HAP-1 (cell line): Measurements from ENCODE around the gene CHKB.
"Not testable (repeated sequence)": the region's sequence is repeated elsewhere in the genome, so short reads cannot be mapped to it uniquely, and the experiment has no call there.

Source experiments
- DNase-seq, 2 experiments: peaks; one replicate each; pipeline ENCODE4 v3.0.0-alpha.2; 2016 to 2020; ENCODE audit warnings: low spot score in 2 of 2
- H3K27me3 ChIP-seq: fragments of 250-450 bp; sonication (Bioruptor Pico); 2 replicates; pipeline ENCODE4 v1.5.1; 2020; ENCODE audit warnings: low read depth, mild to moderate bottlenecking, moderate library complexity
- H3K36me3 ChIP-seq: fragments of 250-450 bp; sonication (Bioruptor Pico); replicated peaks from 2 replicates; pipeline ENCODE4 v1.5.1; 2020; ENCODE audit warnings: mild to moderate bottlenecking
- H3K4me1 ChIP-seq: fragments of 250-450 bp; sonication (Bioruptor Pico); 2 replicates; pipeline ENCODE4 v1.5.1; 2020; ENCODE audit warnings: mild to moderate bottlenecking
- H3K4me3 ChIP-seq: fragments of 250-450 bp; sonication (Bioruptor Pico); 2 replicates; pipeline ENCODE4 v1.5.1; 2020; ENCODE audit warnings: mild to moderate bottlenecking, moderate library complexity
- H3K9me3 ChIP-seq: fragments of 250-450 bp; sonication (Bioruptor Pico); 2 replicates; pipeline ENCODE4 v1.5.1; 2020; ENCODE audit warnings: mild to moderate bottlenecking, moderate library complexity
- in situ Hi-C: fragments of 300-500 bp; cut with MboI; formaldehyde crosslinking; loops from 3 replicates; pipeline ENCODE4 v1.14.3; 2020; ENCODE audit warnings: low sequenced_read_pairs, inconsistent platforms, mixed read lengths

The CHKB gene

GRCh38 chr22:50621948-50622722, 39.5 kb upstream of the CHKB start:
- in situ Hi-C loops, result no loop called here
- Histone ChIP-seq H3K36me3 (no peaks in the 10 kb centered on the region), H3K27me3 (no peaks in the 10 kb centered on the region), H3K9me3 (no peaks in the 10 kb centered on the region), H3K4me1 (peaks cover 15% of the 10 kb centered on the region), H3K4me3 (peak overlapping the region; percentile 2; the same call in 1 of the 2 replicates)
- DNase-seq, result no peak

GRCh38 chr22:50621356-50621880, 38.8 kb upstream of the CHKB start:
- peak in 1 of 2 experiments; percentile 8 for DNase-seq
- in situ Hi-C loops, result no loop called here

GRCh38 chr22:50620593-50621355, 38.1 kb upstream of the CHKB start:
- H3K9me3 ChIP-seq, result no peaks in the 10 kb centered on the region
- H3K27me3 ChIP-seq, result no peaks in the 10 kb centered on the region
- peak overlapping the region; percentile 31 for H3K4me3 ChIP-seq
- in situ Hi-C loops, result no loop called here
- peaks cover 15% of the 10 kb centered on the region for H3K4me1 ChIP-seq
- peak in 1 of 2 experiments; percentile 70 for DNase-seq
- no peaks in the 10 kb centered on the region for H3K36me3 ChIP-seq

More at GRCh38 chr22:50621356-50621880, 38.8 kb upstream of the CHKB start:
- H3K36me3 ChIP-seq, result no peaks in the 10 kb centered on the region
- peaks cover 15% of the 10 kb centered on the region for H3K4me1 ChIP-seq
- H3K27me3 ChIP-seq, result no peaks in the 10 kb centered on the region
- H3K4me3 ChIP-seq, result 0 out of 2 replicates have a peak overlapping the region, but pooled peaks have one; percentile 2
- no peaks in the 10 kb centered on the region for H3K9me3 ChIP-seq

- in situ Hi-C loops, H3K36me3 ChIP-seq, H3K27me3 ChIP-seq, H3K4me1 ChIP-seq, H3K4me3 ChIP-seq, DNase-seq, H3K9me3 ChIP-seq: not testable (repeated sequence)
These were observed 31.6 kb upstream of the CHKB start for GRCh38 chr22:50614296-50614695.

- Histone ChIP-seq H3K27me3 (no peaks in the 10 kb centered on the region), H3K36me3 (no peaks in the 10 kb centered on the region), H3K4me3 (no peak overlapping the region), H3K9me3 (no peaks in the 10 kb centered on the region), H3K4me1 (no peaks in the 10 kb centered on the region)
- DNase-seq, result no peak
- in situ Hi-C loops, result no loop called here
These were observed 30.8 kb upstream of the CHKB start for GRCh38 chr22:50613291-50613981.

- no peak overlapping the region for H3K4me3 ChIP-seq
- in situ Hi-C loops, result no loop called here
- DNase-seq, result peak in 1 of 2 experiments; percentile 44
These were observed 30.0 kb upstream of the CHKB start for GRCh38 chr22:50612528-50613221.

GRCh38 chr22:50612168-50612527, 29.5 kb upstream of the CHKB start:
- Histone ChIP-seq H3K4me3 (no peak overlapping the region), H3K27me3 (no peaks in the 10 kb centered on the region), H3K4me1 (no peaks in the 10 kb centered on the region), H3K36me3 (no peaks in the 10 kb centered on the region), H3K9me3 (no peaks in the 10 kb centered on the region)
- in situ Hi-C loops, result no loop called here
- DNase-seq, result no peak

More at GRCh38 chr22:50612528-50613221, 30.0 kb upstream of the CHKB start:
- Histone ChIP-seq H3K36me3 (no peaks in the 10 kb centered on the region), H3K4me1 (no peaks in the 10 kb centered on the region), H3K9me3 (no peaks in the 10 kb centered on the region), H3K27me3 (no peaks in the 10 kb centered on the region)

- DNase-seq, result no peak
- Histone ChIP-seq H3K4me3 (no peak overlapping the region), H3K27me3 (no peaks in the 10 kb centered on the region), H3K36me3 (no peaks in the 10 kb centered on the region), H3K9me3 (no peaks in the 10 kb centered on the region), H3K4me1 (no peaks in the 10 kb centered on the region)
- in situ Hi-C loops, result no loop called here
These were observed 28.9 kb upstream of the CHKB start for GRCh38 chr22:50611341-50612060.

- H3K4me1 ChIP-seq, result no peaks in the 10 kb centered on the region
- DNase-seq, result no peak
- no peaks in the 10 kb centered on the region for H3K36me3 ChIP-seq
- in situ Hi-C loops, result no loop called here
- no peak overlapping the region for H3K4me3 ChIP-seq
- H3K27me3 ChIP-seq, result no peaks in the 10 kb centered on the region
- no peaks in the 10 kb centered on the region for H3K9me3 ChIP-seq
These were observed 27.9 kb upstream of the CHKB start for GRCh38 chr22:50610581-50610980.

- no peak for DNase-seq
- Histone ChIP-seq H3K4me3 (no peak overlapping the region), H3K27me3 (no peaks in the 10 kb centered on the region), H3K4me1 (no peaks in the 10 kb centered on the region), H3K36me3 (no peaks in the 10 kb centered on the region), H3K9me3 (no peaks in the 10 kb centered on the region)
- in situ Hi-C loops, result no loop called here
These were observed 27.4 kb upstream of the CHKB start for GRCh38 chr22:50610041-50610451.

GRCh38 chr22:50609599-50609998, 26.9 kb upstream of the CHKB start:
- H3K27me3 ChIP-seq, result no peaks in the 10 kb centered on the region
- H3K36me3 ChIP-seq, result no peaks in the 10 kb centered on the region

GRCh38 chr22:50608996-50609395, 26.3 kb upstream of the CHKB start:
- Histone ChIP-seq H3K36me3 (no peaks in the 10 kb centered on the region), H3K4me1 (no peaks in the 10 kb centered on the region), H3K9me3 (no peaks in the 10 kb centered on the region), H3K27me3 (no peaks in the 10 kb centered on the region), H3K4me3 (no peak overlapping the region)
- no peak for DNase-seq
- in situ Hi-C loops, result no loop called here

More at GRCh38 chr22:50609599-50609998, 26.9 kb upstream of the CHKB start:
- Histone ChIP-seq H3K4me1 (no peaks in the 10 kb centered on the region), H3K9me3 (no peaks in the 10 kb centered on the region), H3K4me3 (no peak overlapping the region)
- DNase-seq, result no peak
- in situ Hi-C loops, result no loop called here
